Measurements from ENCODE around the gene PEPD.

DNA sequence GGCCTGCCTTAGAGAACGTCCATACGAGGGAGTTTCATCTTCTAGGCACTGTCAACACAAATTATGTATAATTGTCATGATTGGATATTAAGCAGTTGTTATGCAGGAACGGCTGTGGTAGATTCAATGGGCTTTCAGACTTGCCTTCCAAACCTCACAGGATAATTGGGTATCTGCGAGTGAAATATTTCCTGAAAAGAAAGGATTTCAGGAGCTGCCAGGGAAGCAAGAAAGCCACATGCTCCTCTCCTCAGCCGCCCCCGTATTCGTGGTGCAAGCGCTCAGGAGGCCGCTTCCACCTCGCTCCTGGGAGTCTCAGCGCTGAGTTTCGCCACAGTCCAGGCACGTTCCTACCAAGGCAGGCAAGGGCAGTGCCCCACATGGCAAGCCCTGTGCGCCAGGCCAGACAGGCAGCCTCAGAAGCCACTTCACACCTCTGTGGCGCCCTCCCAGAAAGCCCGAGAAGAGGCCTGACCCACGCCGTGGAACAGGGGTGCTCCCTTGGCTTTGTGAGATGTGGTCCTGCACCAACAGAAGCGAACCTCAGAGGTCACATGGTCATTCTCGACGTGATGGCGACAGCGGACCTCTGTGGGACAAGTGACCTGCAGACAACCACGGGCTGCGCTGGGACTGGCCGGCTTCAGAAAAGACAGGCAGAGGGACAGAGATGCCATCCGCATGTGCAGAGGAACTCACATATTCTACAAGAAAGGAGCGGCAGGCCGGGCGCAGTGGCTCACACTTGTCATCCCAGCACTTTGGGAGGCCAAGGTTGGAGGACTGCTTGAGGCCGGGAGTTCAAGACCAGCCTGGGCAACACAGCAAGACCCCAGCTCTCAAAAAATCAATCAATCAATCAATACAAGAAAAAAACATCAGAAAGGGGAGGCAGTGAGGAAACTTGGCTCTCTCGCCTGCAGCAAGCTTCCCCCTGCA, 106.7 kb downstream of the PEPD start:
- TF ChIP-seq SP1 (IDR thresholded peaks at IDR 0.05) (no peak), ZNF384 (IDR thresholded peaks at IDR 0.05) (no peak), NFRKB (IDR thresholded peaks at IDR 0.05) (no peak), ELF4 (IDR thresholded peaks at IDR 0.05) (no peak), CTBP1 (IDR thresholded peaks at IDR 0.05; ENCODE audit: borderline replicate concordance) (no peak), BHLHE40 (IDR thresholded peaks at IDR 0.05; ENCODE audit: borderline replicate concordance) (no peak)

Measured in HEK293T (cell line).